ENCODE measurements around the gene MAGEL2.
"Not testable (repeated sequence)": the region's sequence is repeated elsewhere in the genome, so short reads cannot be mapped to it uniquely, and the experiment has no call there.

MAGEL2 gene

GRCh38 chr15:23606226-23606625 lies 41.4 kb downstream of the MAGEL2 start:
- no peak for DNase-seq (ENCODE audit: low read depth)

DNA sequence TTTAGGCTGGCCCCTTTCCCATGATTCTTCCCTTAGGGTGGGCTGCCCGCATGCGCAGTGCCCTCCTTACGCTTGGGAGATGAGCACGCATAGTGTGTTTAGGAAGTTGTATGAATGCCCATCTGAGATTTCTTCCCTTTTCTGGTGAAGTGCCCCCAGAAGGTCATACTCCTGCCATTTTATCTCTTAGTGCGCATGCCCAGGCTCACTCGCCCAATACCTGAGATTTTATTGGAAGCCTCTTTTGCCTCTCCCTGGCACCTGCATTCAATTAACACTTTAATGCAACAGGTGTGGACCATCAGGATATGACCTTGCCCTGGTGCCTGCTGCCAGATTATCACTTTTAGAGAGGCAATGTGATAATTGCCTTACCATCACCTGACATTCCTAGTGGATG lies 45.5 kb downstream of the MAGEL2 start:
- no peak for DNase-seq (ENCODE audit: low read depth)

- no peak for DNase-seq (ENCODE audit: low read depth)
These were observed 48.6 kb downstream of the MAGEL2 start for GRCh38 chr15:23599053-23599452.

DNA sequence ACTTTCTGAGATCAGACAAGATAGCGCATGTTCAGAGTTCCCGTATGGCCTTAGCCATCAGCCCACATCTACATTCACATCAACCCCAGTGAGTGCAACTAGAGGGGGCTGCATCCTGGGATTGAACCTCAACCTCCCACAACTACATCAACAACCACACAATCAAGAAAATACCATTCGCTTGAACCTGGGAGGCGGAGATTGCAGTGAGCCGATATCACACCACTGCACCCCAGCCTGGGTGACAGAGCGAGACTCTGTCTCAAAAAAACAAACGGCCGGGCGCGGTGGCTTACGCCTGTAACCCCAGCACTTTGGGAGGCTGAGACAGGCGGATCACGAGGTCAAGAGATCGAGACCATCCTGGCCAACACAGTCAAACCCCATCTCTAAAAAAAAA lies 50.4 kb downstream of the MAGEL2 start:
- not testable (repeated sequence) for DNase-seq (ENCODE audit: low read depth)

- DNase-seq (ENCODE audit: low read depth): no peak
These were observed 50.9 kb downstream of the MAGEL2 start for GRCh38 chr15:23596736-23597135.

DNA sequence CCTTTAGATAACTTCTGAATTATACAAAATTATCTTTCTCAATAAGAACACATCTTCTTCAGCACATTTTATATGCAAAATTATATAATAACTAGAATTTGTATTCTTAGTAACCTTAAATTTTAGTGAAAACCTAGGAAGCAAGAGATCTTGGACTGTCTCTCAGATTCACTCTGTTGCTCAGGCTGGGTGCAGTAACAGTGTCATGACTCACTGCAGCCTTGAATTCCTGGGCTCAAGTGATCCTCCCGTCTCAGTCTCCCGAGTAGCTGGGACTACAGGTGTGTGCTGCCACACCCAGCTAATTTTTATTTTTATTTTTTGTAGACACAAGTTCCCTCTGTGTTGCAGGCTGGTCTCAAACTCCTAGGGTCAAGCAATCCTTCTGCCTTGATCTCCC lies 52.3 kb downstream of the MAGEL2 start:
- no peak for DNase-seq (ENCODE audit: low read depth)

DNA sequence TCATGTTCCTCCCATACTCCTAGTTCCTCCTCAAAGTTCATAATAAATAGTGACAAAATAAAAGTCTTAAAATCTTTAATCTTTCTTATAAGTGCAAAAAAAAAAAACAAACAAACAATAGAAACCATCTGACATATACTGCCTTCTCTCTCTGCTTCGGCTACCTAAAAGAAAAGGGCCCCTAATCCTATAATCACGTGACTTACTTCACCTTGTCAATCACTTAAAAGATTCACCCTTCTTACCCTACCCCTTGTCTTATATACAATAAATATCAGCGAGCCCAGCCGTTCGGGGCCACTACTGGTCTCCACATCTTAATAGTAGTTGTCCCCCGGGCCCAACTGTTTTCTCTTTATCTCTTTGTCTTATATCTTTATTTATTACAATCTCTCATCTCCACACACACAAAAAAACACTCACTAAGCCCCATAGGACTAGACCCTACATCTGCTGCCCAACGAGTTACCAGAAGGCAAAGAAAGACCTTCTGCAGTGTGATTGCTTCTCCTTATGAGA lies 53.4 kb downstream of the MAGEL2 start:
- no peak for DNase-seq (ENCODE audit: low read depth)
